IMR-90 (cell line): Measurements from ENCODE around the gene CHRM5. TPM values are rescaled to one million over a fixed set of nuclear protein-coding genes. Genes with fewer than 3 reads are reported as not detected.

Experiments
- polyA plus RNA-seq, 3 experiments: library from polyadenylated mRNA; depleted of rRNA; stranded (reverse); fragments of >200 nt; gene quantifications; 2 replicates each; pipeline ENCODE4 v1.2.3, GENCODE V29; 2012; ENCODE audit warnings: low replicate concordance in 1 of 3
- total RNA-seq: library from RNA; depleted of rRNA; stranded (reverse); fragments of >200 nt; gene quantifications from 2 replicates; pipeline ENCODE4 v1.2.3, GENCODE V29; 2012; rRNA removed

Gene CHRM5
- total and polyA plus RNA-seq, 2 of the 4 experiments (the other 2 are of a cell fraction) = under 0.01 to 0.03 TPM

Other genes with a start within 250 kb of the CHRM5 start
- 17.6 and 26.4 TPM in 2 replicates for gene AVEN, start 70.7 kb downstream of the CHRM5 start, total RNA-seq
- gene AVEN, start 70.7 kb downstream of the CHRM5 start, polyA plus RNA-seq (2012; rRNA removed) = 8.2 and 9.1 TPM in 2 replicates
- 46.6 and 58.6 TPM in 2 replicates for gene EMC7, start 133.4 kb downstream of the CHRM5 start, total RNA-seq
- gene EMC7, start 133.4 kb downstream of the CHRM5 start, polyA plus RNA-seq (2012; rRNA removed) = 66.8 and 76.4 TPM in 2 replicates
- gene PGBD4, start 133.6 kb downstream of the CHRM5 start, total RNA-seq = 1.3 and 1.9 TPM in 2 replicates
- 0.75 and 0.89 TPM in 2 replicates for gene PGBD4, start 133.6 kb downstream of the CHRM5 start, polyA plus RNA-seq (2012; rRNA removed)
- gene KATNBL1, start 241.6 kb downstream of the CHRM5 start, total RNA-seq = 24.0 and 50.5 TPM in 2 replicates
- gene KATNBL1, start 241.6 kb downstream of the CHRM5 start, polyA plus RNA-seq (2012; rRNA removed) = 14.4 and 17.1 TPM in 2 replicates